Measurements from ENCODE around the gene PLEKHG7. TPM values are rescaled to one million over a fixed set of nuclear protein-coding genes. Genes with fewer than 3 reads are reported as not detected.
"Not testable (repeated sequence)": the region's sequence is repeated elsewhere in the genome, so short reads cannot be mapped to it uniquely, and the experiment has no call there.

PLEKHG7 gene
- total RNA-seq, 1 donor from 2014 or later, result not detected

- FAIRE-seq (no peak), DNase-seq (ENCODE audit: low spot score in 2 of 2) (no peak)
These were observed 37.6 kb downstream of the PLEKHG7 start for GRCh38 chr12:92740411-92740810.

GRCh38 chr12:92743026-92743425, 40.2 kb downstream of the PLEKHG7 start:
- FAIRE-seq (no peak), DNase-seq (ENCODE audit: low spot score in 2 of 2) (no peak)

GRCh38 chr12:92745856-92746550, 43.2 kb downstream of the PLEKHG7 start:
- FAIRE-seq (no peak), DNase-seq (ENCODE audit: low spot score in 2 of 2) (peak; percentile 5 to 21)

- FAIRE-seq (no peak), DNase-seq (ENCODE audit: low spot score in 2 of 2) (no peak)
These were observed 44.4 kb downstream of the PLEKHG7 start for GRCh38 chr12:92747151-92747550.

GRCh38 chr12:92749691-92750090, 46.9 kb downstream of the PLEKHG7 start:
- DNase-seq (ENCODE audit: low spot score in 2 of 2), result not testable (repeated sequence)
- peak; percentile 98 for FAIRE-seq

GRCh38 chr12:92753976-92754885, 51.4 kb downstream of the PLEKHG7 start:
- no peak for DNase-seq (ENCODE audit: low spot score in 2 of 2)
- FAIRE-seq, result no peak

GRCh38 chr12:92756898-92757596, 54.3 kb downstream of the PLEKHG7 start:
- DNase-seq (ENCODE audit: low spot score in 2 of 2) (no peak), FAIRE-seq (no peak)

- no peak for DNase-seq (ENCODE audit: low spot score in 2 of 2)
- FAIRE-seq, result no peak
These were observed 54.9 kb downstream of the PLEKHG7 start for GRCh38 chr12:92757597-92758121.

GRCh38 chr12:92759634-92760268, 57.0 kb downstream of the PLEKHG7 start:
- DNase-seq (ENCODE audit: low spot score in 2 of 2) (no peak), FAIRE-seq (no peak)

- no peak for FAIRE-seq
These were observed 60.0 kb downstream of the PLEKHG7 start for GRCh38 chr12:92762773-92763172.

GRCh38 chr12:92764831-92765230, 62.0 kb downstream of the PLEKHG7 start:
- DNase-seq (ENCODE audit: low spot score in 2 of 2) (no peak), FAIRE-seq (no peak)

More at GRCh38 chr12:92762773-92763172, 60.0 kb downstream of the PLEKHG7 start:
- DNase-seq (ENCODE audit: low spot score in 2 of 2), result no peak

- no peak for DNase-seq (ENCODE audit: low spot score in 2 of 2)
- no peak for FAIRE-seq
These were observed 63.1 kb downstream of the PLEKHG7 start for GRCh38 chr12:92765871-92766270.

GRCh38 chr12:92769124-92769901, 66.5 kb downstream of the PLEKHG7 start:
- FAIRE-seq (no peak), DNase-seq (ENCODE audit: low spot score in 2 of 2) (no peak)

GRCh38 chr12:92771001-92771400, 68.2 kb downstream of the PLEKHG7 start:
- no peak for DNase-seq (ENCODE audit: low spot score in 2 of 2)
- FAIRE-seq, result no peak

- no peak for DNase-seq (ENCODE audit: low spot score in 2 of 2)
- FAIRE-seq, result no peak
These were observed 72.6 kb downstream of the PLEKHG7 start for GRCh38 chr12:92775416-92775815.

- DNase-seq (ENCODE audit: low spot score in 2 of 2) (no peak), FAIRE-seq (no peak)
These were observed 75.7 kb downstream of the PLEKHG7 start for GRCh38 chr12:92778525-92778924.

- FAIRE-seq (no peak), DNase-seq (ENCODE audit: low spot score in 2 of 2) (no peak)
These were observed 77.1 kb downstream of the PLEKHG7 start for GRCh38 chr12:92779902-92780301.

GRCh38 chr12:92784356-92784755, 81.6 kb downstream of the PLEKHG7 start:
- DNase-seq (ENCODE audit: low spot score in 2 of 2) (no peak), FAIRE-seq (no peak)

- FAIRE-seq (peak; percentile 59), DNase-seq (ENCODE audit: low spot score in 2 of 2) (peak in 1 of 2 donors; percentile 14)
These were observed 82.2 kb downstream of the PLEKHG7 start for GRCh38 chr12:92784797-92785562.
